K562 (cell line): ENCODE results near the gene WDR46. TPM values are rescaled to one million over a fixed set of nuclear protein-coding genes. Genes with fewer than 3 reads are reported as not detected.
A peak's percentile ranks its signal among the peaks of the same experiment; 100 is the strongest.

Source experiments
- BCOR ChIP-seq: fragments of 450-650 bp; IDR thresholded peaks from 2 replicates; pipeline ENCODE4 v1.6.1; 2016
- CEBPZ ChIP-seq: fragments of 150-350 bp; IDR thresholded peaks from 2 replicates; pipeline ENCODE4 v1.6.1; 2014; ENCODE audit warnings: low read depth, mild to moderate bottlenecking, low read length, borderline replicate concordance
- CHD2 ChIP-seq: IDR thresholded peaks from 2 replicates; pipeline ENCODE4 v1.6.1; 2011; ENCODE audit warnings: low read depth, low read length
- HBP1 ChIP-seq: fragments of 450-650 bp; formaldehyde crosslinking; IDR thresholded peaks from 2 replicates; pipeline ENCODE4 v1.4.0; 2022; ENCODE audit warnings: missing genetic modification characterization
- MTF1 ChIP-seq: fragments of 250-450 bp; sonication (Bioruptor Pico); IDR thresholded peaks from 2 replicates; pipeline ENCODE4 v1.9.0; 2021; ENCODE audit warnings: moderate library complexity, mild to moderate bottlenecking, inconsistent platforms, borderline replicate concordance
- RBM14 ChIP-seq: fragments of 200-400 bp; formaldehyde crosslinking; IDR thresholded peaks from 2 replicates; pipeline ENCODE4 v1.6.1; 2018; ENCODE audit warnings: low read depth, mild to moderate bottlenecking, low read length, moderate library complexity, borderline replicate concordance; ENCODE audit not compliant: insufficient read depth
- SMAD1 ChIP-seq: fragments of 150-350 bp; IDR thresholded peaks from 2 replicates; pipeline ENCODE4 v1.6.1; 2014; ENCODE audit warnings: low read length, low read depth; ENCODE audit not compliant: partially characterized antibody
- THAP12 ChIP-seq: fragments of 250-450 bp; sonication (Bioruptor Pico); IDR thresholded peaks from 2 replicates; pipeline ENCODE4 v1.9.0; 2021; ENCODE audit warnings: mild to moderate bottlenecking, inconsistent platforms
- ZBTB7A ChIP-seq: IDR thresholded peaks from 2 replicates; pipeline ENCODE4 v1.6.1; 2011; ENCODE audit warnings: low read depth, mild to moderate bottlenecking, low read length, moderate library complexity, borderline replicate concordance; ENCODE audit not compliant: control insufficient read depth
- ZNF121 ChIP-seq: sonication (generic); formaldehyde crosslinking; conservative IDR thresholded peaks from 2 replicates; pipeline ENCODE4 v1.8.0; 2022; ENCODE audit warnings: missing genetic modification reagents
- ZNF324 ChIP-seq: fragments of 250-450 bp; sonication (Bioruptor Pico); IDR thresholded peaks from 2 replicates; pipeline ENCODE4 v1.4.0; 2020; ENCODE audit warnings: mild to moderate bottlenecking
- ZNF655 ChIP-seq: fragments of 250-450 bp; sonication (Bioruptor Pico); IDR thresholded peaks from 2 replicates; pipeline ENCODE4 v1.5.0; 2021
- ZNF780A ChIP-seq: fragments of 250-450 bp; sonication (Bioruptor Pico); IDR thresholded peaks from 2 replicates; pipeline ENCODE4 v1.5.0; 2021; ENCODE audit warnings: mild to moderate bottlenecking
- polyA plus RNA-seq, 8 experiments: library from polyadenylated mRNA; depleted of rRNA in 4 of 8; stranded (reverse) in 5 of 8; unstranded in 3 of 8; fragments of >200 nt; fragmentation: Nextera tagmentation in 2 of 8; fragmentation: Illumina TruSeq in 1 of 8; extraction: Ambion mirVana in 2 of 8; extraction: Trizol in 1 of 8; gene quantifications; 2 replicates each; pipeline versions ENCODE4 v1.2.1 to v1.2.3, GENCODE V29; 2011 to 2014; ENCODE audit warnings: inconsistent platforms in 1 of 8, missing spikeins in 1 of 8
- total RNA-seq, 7 experiments: library from RNA; depleted of rRNA in 6 of 7; stranded (reverse); fragments of >200 nt in 6 of 7; fragmentation: Illumina TruSeq in 2 of 7; extraction: Trizol in 2 of 7; gene quantifications; 2 replicates each; pipeline versions ENCODE4 v1.2.1 to v1.2.3, GENCODE V29; 2011 to 2021; ENCODE audit warnings: low replicate concordance in 1 of 7
- TF ChIP-seq, protein P1 (sequence below): IDR thresholded peaks from 2 replicates; pipeline ENCODE4 v1.6.1; 2011; ENCODE audit warnings: borderline replicate concordance, low read depth, mild to moderate bottlenecking, moderate library complexity, low read length; ENCODE audit not compliant: insufficient read depth, poor library complexity, severe bottlenecking
- TF ChIP-seq, protein P2 (sequence below): fragments of 250-450 bp; sonication (Bioruptor Pico); IDR thresholded peaks from 2 replicates; pipeline ENCODE4 v1.8.0; 2021; ENCODE audit warnings: moderate library complexity, mild to moderate bottlenecking, inconsistent platforms

The WDR46 gene
- total and polyA plus RNA-seq, 9 of the 15 experiments (the other 6 are each of a cell fraction or from before 2014, with no cell fraction given), result 8.9 to 146 (median 93.1) TPM

DNA sequence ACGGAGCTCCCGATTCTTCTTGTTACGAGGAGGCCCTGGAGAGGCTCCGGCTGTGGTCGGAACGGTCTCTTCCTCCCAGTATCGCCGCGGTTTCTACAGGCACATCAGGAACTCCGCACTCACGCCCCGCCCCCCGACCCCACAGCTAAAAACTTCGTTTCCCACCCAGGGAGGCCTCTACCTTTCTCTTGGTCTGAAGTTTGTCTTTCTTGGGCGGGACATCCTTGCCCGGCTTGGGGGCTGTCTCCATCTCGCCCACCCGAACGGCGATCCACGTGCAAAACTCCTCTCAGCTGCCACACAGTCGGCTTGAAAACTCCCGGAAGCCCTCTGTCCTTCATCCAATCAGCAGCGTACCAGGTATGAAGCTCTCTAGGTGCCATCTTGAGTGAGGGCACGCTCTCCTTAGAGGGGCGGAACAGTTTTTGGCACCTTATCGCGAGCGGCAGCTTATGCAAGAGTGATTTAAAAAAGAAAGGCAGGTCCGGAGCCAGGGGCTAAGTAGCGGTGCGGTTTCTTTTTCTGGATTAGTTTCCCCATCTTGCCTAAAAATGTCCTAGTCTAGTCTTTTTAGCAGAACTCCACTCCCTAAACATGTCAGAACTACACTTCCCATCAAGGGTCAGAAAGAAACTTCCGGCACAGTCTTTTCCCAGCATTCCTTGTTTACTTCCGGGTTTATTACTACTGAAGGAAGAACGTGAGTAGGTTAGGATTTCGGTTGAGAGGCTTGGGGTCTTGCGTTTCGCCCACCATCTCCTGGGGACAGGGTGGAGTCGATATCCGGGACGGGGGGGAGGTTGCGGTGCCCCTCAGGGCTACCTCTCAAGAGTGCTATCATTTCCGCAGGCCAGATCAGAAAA lies at the start of gene WDR46, which contains the start of gene PFDN6 (continued):
- TF ChIP-seq CEBPZ (no peak), ZNF121 (CRISPR knock-in tag) (no peak), ZNF324 (CRISPR knock-in tag) (no peak), THAP12 (CRISPR knock-in tag) (no peak), RBM14 (no peak), ZNF780A (CRISPR knock-in tag) (no peak), SMAD1 (peak; percentile 22), ZBTB7A (peak; percentile 22; the same call in 1 of the 2 replicates), CHD2 (peak; percentile 88), ZNF655 (peak; percentile 72; the same call in 1 of the 2 replicates), MTF1 (CRISPR knock-in tag) (no peak), HBP1 (CRISPR knock-in tag) (no peak), BCOR (no peak)
- TF ChIP-seq, protein P1, sequence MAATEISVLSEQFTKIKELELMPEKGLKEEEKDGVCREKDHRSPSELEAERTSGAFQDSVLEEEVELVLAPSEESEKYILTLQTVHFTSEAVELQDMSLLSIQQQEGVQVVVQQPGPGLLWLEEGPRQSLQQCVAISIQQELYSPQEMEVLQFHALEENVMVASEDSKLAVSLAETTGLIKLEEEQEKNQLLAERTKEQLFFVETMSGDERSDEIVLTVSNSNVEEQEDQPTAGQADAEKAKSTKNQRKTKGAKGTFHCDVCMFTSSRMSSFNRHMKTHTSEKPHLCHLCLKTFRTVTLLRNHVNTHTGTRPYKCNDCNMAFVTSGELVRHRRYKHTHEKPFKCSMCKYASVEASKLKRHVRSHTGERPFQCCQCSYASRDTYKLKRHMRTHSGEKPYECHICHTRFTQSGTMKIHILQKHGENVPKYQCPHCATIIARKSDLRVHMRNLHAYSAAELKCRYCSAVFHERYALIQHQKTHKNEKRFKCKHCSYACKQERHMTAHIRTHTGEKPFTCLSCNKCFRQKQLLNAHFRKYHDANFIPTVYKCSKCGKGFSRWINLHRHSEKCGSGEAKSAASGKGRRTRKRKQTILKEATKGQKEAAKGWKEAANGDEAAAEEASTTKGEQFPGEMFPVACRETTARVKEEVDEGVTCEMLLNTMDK, result no peak
- TF ChIP-seq, protein P2, sequence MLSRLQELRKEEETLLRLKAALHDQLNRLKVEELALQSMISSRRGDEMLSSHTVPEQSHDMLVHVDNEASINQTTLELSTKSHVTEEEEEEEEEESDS (CRISPR knock-in tag), result no peak
